A673 (cell line): Measurements from ENCODE around the gene RGS3.

Source experiments
- CTCF ChIP-seq: fragments of 300-800, 200-600 bp; sonication (generic); conservative IDR thresholded peaks from 2 replicates; pipeline ENCODE4 v1.5.1; 2017; ENCODE audit warnings: low read depth, mild to moderate bottlenecking, antibody characterized with exemption, low read length, moderate library complexity, mixed read lengths
- EZH2 ChIP-seq: fragments of 200-600 bp; sonication (generic); IDR thresholded peaks from 2 replicates; pipeline ENCODE4 v1.6.1; 2017; ENCODE audit warnings: borderline replicate concordance, low read depth, mild to moderate bottlenecking, mixed read lengths, antibody characterized with exemption, low read length; ENCODE audit not compliant: poor library complexity, severe bottlenecking

GRCh38 chr9:113641100-113641885 is 177.8 kb downstream of the RGS3 start:
- TF ChIP-seq CTCF (no peak), EZH2 (no peak)
